Dedifferentiated amniotic fluid mesenchymal stem cell (primary cell): ENCODE measurements around the gene PIF1.
"Not testable (repeated sequence)": the region's sequence is repeated elsewhere in the genome, so short reads cannot be mapped to it uniquely, and the experiment has no call there.

Experiments used
- DNase-seq: peaks from one replicate; pipeline ENCODE4 v3.0.0-alpha.2; 2016; ENCODE audit errors: extremely low spot score

PIF1 gene

GRCh38 chr15:64810497-64811326, 14.7 kb downstream of the PIF1 start:
- no peak for DNase-seq

DNA sequence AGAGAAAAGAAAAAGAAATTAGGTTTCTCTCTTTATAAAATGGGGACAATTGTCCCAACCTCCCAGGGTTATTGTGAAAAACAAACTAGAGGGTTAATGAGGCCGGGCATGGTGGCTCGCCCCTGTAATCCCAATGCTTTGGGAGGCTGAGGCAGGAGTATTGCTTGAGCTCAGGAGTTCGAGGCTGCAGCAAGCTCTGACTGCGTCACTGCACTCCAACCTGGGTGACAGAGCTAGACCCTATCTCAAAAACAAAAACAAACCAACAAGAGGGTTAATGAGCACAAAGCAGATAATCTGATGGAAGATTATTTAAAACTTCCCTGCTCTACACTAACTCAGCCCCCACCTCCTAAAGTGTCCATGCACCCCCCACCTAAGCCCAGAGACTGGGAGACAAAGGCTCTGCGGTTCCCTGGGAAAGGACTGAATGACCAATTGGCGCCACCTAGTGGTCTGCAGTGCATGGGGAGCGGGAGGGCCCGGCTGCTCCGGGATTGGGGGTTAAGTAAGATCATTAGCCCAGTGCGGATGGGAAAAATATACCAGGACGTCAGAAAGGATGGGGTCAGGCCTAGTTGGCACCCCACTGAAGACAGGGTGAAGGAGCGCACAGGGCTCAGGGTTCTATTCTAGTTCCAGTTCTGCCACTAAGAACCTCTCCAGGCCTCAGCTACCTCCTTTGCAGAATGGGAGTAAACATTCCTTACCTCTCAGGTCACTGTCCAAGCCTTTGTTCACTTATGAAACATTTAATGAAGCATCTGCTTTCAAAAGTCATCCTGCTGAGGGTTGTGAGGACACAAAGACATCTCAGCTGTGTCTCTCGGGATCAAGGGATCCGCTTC, 15.6 kb downstream of the PIF1 start:
- DNase-seq = peak; percentile 58

DNA sequence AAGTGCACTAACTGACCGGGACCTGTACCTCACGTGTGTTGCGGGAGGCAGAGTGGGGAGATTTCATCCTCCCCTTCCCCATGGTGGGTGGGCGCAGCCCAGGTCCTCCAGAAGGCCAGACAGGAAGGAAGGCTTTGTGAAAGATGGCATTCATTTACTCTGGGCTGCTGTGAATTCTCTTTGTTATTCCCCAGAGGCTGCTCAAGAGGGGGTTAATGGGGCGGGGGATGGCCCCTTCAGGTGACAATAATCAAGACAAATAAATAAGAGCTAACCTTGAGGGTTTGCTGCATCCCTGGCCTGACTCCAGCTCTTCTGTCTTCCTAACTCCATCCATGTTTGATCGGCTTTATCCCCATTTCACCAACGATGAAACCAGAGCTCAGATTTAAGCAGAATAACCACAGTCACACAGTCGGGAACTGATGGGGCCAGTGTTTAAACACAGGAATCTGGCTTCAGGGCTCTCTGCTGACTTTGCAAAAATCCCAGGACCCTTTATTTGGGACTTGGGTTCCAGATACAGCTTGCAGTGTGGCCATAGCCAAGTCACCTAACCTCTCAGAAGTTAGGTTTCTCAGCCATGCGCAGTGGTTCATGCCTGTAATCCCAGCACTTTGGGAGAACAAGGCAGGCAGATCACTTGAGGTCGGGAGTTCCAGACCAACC, 16.5 kb downstream of the PIF1 start:
- DNase-seq = no peak

- DNase-seq = no peak
Measured at GRCh38 chr15:64807751-64808222, 17.7 kb downstream of the PIF1 start.

DNA sequence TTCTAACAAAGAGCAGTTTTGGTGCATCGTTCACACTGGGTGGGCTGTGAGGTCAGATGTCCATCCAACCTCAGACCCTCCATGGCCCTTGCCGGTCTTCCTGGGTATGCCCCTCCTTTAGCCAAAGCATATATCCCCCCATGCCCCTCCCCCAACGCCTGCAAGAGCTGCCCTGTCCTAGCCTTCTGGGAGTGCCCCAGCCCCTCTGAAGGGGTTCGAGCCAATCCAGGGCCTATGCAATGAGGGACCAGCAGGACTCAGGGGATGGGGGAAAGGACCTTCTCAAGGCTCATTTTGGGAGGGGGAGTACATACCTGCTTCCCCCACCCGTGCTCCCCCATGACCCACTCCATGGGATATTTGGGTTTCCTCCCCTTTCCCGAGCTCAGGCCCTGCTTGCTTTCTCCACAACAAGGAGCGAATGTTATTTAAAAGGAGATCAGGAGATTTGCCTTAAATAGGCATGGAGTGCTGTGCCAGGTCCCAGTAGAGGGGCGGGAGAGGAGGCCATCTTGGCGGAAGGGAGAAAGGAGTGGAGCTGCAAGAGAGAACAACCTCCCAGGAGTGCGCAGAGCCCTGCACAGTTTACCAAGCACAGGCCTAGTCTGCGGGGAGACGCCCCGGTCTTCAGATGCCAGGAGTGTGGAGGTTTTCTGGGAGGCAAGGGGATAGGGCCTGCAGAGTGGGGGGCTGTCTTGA, 18.2 kb downstream of the PIF1 start:
- DNase-seq = no peak

DNA sequence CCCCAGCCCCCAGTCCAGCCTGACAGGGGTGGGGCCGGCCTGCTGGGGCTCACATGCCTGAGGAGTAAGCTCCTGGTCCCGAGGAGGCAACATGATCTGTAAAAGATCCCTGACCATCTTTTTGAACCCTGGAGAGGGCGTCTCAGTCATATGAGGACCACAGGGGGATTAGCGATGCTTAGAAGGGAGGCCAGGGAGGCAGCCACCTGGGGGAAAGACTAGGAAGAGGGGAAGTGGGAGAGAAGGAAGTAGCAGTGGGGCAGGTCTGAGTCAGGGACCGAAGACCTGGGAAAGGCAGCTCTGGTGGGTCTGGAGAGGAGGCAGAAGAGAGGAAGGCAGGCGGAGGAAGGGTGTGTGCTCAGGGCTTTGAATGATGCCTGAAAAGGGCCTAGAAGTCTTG, 18.9 kb downstream of the PIF1 start:
- no peak for DNase-seq

DNA sequence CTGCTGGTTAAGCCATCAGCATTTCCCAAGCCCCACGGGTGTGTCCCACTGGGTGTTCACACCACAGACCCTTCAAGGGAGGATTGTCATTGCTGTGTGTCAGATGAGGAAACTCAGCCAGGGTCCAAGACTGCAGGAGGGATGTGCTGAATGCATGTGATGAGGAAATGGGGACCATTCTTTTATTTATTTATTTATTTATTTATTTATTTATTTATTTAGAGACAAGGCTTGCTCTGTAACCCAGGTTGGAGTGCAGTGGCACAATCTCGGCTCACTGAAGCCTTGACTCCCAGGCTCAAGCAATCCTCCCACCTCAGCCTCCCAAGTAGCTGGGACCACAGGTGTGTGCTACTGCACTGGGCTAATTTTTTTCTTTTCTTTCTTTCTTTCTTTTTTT, 20.8 kb downstream of the PIF1 start:
- no peak for DNase-seq

GRCh38 chr15:64803526-64803925, 21.9 kb downstream of the PIF1 start:
- DNase-seq = no peak

- no peak for DNase-seq
Measured at GRCh38 chr15:64800476-64800875, 25.0 kb downstream of the PIF1 start.

- not testable (repeated sequence) for DNase-seq
Measured at GRCh38 chr15:64798905-64799304, 26.5 kb downstream of the PIF1 start.

- DNase-seq = not testable (repeated sequence)
Measured at GRCh38 chr15:64795921-64796320, 29.5 kb downstream of the PIF1 start.

DNA sequence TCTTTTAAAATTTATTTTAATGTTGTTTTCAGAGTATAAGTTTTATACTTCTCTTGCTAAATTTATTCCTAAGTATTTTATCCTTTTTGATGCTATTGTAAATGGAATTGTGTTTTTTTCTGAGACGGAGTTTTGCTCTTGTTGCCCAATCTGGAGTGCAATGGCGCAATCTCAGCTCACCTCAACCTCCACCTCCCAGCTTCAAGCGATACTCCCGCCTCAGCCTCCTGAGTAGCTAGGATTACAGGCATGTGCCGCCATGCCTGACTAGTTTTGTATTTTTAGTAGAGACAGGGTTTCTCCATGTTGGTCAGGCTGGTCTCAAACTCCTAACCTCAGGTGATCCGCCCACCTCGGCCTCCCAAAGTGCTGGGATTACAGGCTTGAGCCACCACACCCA, 30.1 kb downstream of the PIF1 start:
- DNase-seq = not testable (repeated sequence)

DNA sequence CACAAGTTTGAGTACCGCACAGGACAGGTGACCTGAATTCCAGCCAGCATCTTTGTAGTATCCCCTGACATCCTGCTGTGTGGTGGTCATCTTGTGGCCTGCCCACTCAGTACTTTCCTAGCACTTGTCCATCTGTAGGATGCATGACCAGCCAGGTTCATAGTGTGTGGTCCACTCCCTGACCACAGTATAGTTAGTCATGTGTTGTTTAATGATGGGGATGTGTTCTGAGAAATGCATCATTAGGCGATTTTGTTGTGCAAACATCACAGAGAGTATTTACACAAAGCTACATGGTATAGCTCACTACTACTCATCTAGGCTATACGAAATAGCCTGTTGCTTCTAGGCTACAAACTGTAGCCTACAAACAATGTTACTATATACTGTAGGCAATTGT, 33.2 kb downstream of the PIF1 start:
- DNase-seq = no peak

GRCh38 chr15:64791401-64791800, 34.0 kb downstream of the PIF1 start:
- DNase-seq = no peak

GRCh38 chr15:64783796-64784195, 41.7 kb downstream of the PIF1 start:
- no peak for DNase-seq

- DNase-seq = no peak
Measured at GRCh38 chr15:64782751-64783150, 42.7 kb downstream of the PIF1 start.

DNA sequence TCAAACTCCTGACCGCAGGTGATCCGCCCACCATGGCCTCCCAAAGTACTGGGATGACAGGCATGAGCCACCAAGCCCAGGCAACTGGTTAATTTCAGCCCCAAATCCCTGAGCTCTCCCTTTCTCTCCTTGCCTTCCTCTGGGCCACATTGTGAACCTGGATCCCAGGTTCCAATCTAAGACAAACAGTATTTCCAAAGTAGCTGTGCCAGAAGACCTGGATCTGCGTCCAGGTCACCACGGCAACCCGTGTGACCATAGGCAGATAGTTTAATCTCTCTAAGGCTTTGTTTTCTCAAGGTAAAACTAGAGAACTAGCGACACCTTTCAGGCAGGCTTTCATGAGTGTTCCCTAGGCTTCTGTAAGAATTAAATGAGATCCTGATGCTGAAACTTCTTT, 44.1 kb downstream of the PIF1 start:
- DNase-seq = no peak

DNA sequence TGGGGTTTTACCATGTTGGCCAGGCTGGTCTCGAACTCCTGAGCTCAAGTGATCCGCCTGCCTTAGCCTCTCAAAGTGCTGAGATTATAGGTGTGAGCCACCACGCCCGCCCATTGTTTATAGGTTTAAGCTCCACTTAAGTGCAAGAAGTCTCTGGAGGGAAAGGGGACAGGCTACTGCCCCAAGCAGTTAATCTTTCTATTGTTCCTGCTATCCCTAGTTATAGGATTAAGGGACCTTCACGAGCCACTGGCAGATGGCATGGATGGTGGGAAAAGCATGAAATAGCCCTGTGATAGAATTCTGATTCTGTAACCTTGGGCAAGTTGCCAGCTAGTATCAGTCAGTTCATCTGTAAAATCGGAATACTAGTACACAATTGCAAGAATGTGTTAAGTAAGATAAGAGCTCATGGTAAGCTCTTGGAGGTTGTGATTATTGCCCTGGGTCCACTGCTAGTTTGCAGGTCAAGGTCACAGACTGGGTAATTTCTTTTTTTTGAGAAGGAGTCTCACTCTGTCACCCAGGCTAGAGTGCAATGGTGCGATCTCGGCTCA, 44.8 kb downstream of the PIF1 start:
- no peak for DNase-seq

GRCh38 chr15:64779630-64780029, 45.8 kb downstream of the PIF1 start:
- DNase-seq = no peak

DNA sequence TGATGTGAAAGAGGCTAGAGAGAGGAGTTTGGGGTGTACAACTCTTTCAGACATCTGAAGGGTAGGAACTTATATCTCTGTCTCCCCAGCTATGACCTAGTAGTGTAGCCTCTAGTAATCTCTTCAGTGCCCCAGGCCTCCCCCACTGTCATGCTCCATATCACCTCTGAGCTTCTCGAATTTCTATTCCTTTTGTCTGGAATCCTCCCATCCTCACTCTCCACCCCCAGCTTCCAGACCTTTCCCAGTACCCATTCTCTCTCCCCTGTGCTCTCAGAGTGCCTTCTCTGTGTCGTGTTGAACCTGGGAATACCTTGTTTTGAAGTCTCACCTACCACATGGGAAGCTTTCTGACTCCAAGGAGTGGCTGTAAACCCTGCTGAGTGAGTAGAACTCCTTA, 46.4 kb downstream of the PIF1 start:
- DNase-seq = no peak

- DNase-seq = no peak
Measured at GRCh38 chr15:64776402-64776786, 49.1 kb downstream of the PIF1 start.
